ENCODE measurements around the gene HDHD5.
A peak's percentile ranks its signal among the peaks of the same experiment; 100 is the strongest.

Gene HDHD5

DNA sequence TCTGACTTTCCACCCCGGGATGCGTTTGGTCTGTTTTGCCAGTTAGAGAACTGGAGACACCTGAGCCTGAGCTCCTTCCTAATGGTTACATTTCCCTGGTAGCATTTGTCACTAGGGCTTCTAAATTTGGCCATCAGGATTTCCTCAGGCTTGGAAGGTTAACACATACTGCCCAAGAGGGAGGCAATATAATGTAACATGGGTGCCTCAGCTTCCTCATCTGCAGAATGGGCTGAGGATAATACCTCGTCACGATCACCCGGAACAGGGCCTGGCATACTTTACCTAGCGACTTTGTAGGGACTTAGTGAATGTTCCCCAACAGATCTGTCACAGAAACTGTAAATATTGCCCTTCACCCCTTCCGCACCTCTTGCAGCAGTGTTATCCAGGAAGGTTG lies 63.0 kb downstream of the HDHD5 start:
- H3K4me1 ChIP-seq = no peaks in the 10 kb centered on the region; the same call in 1 of the 2 replicates

DNA sequence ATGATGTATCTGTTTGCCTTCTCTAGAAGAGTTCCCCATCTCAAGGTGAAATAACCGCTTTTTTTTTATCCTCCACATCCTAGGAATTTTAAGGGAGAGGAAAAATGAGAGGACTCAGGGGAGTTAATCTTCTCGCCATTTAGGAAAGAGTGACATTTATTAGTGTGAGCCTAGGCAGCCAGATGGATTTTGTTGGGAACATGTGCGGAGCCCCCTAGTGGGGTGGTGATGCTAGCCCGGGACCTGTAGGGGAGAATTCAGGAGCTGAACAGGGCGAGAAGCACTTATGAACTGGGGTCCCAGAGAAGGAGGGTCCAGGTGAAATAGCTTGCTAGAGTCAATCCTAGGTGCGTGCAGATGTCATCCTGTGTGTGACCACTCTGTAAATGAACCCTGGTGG lies 63.5 kb downstream of the HDHD5 start:
- no peaks in the 10 kb centered on the region; the same call in 1 of the 2 replicates for H3K9me3 ChIP-seq
- no peaks in the 10 kb centered on the region for H3K36me3 ChIP-seq
- DNase-seq = no peak
- H3K4me1 ChIP-seq = no peaks in the 10 kb centered on the region; the same call in 1 of the 2 replicates
- no peak overlapping the region for H3K4me3 ChIP-seq (ENCODE audit: low read depth, low read length)
- TF ChIP-seq, protein P1, sequence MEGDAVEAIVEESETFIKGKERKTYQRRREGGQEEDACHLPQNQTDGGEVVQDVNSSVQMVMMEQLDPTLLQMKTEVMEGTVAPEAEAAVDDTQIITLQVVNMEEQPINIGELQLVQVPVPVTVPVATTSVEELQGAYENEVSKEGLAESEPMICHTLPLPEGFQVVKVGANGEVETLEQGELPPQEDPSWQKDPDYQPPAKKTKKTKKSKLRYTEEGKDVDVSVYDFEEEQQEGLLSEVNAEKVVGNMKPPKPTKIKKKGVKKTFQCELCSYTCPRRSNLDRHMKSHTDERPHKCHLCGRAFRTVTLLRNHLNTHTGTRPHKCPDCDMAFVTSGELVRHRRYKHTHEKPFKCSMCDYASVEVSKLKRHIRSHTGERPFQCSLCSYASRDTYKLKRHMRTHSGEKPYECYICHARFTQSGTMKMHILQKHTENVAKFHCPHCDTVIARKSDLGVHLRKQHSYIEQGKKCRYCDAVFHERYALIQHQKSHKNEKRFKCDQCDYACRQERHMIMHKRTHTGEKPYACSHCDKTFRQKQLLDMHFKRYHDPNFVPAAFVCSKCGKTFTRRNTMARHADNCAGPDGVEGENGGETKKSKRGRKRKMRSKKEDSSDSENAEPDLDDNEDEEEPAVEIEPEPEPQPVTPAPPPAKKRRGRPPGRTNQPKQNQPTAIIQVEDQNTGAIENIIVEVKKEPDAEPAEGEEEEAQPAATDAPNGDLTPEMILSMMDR (IDR thresholded peaks at IDR 0.05; ENCODE audit: low read depth, low read length) = peak; percentile 58
- no peaks in the 10 kb centered on the region for H3K27me3 ChIP-seq

More for the DNA sequence above, 63.0 kb downstream of the HDHD5 start:
- Histone ChIP-seq H3K4me3 (ENCODE audit: low read depth, low read length) (no peak overlapping the region), H3K9me3 (no peaks in the 10 kb centered on the region; the same call in 1 of the 2 replicates), H3K27me3 (no peaks in the 10 kb centered on the region), H3K36me3 (no peaks in the 10 kb centered on the region)
- TF ChIP-seq, protein P1 (IDR thresholded peaks at IDR 0.05; ENCODE audit: low read depth, low read length) = no peak
- DNase-seq = no peak

DNA sequence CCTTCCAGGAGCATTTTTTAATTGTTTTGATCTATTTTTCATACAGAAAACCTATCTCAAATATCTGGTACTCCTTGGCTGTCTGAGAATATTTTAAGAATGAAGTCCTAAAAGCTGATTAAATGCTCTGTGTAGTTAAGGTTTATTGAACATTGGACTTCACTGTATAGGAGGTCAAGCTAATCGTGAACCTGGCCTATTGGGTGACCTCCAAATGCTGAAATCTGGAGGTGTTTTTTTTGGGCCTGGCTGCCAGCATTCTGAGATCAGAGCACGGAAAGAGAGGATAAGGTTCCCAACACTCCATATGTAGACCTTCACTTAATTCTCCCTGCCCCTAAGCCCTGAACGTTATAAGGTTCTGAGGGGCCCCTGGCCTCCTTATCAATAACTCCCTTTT lies 66.0 kb downstream of the HDHD5 start:
- H3K9me3 ChIP-seq = no peaks in the 10 kb centered on the region; the same call in 1 of the 2 replicates
- no peaks in the 10 kb centered on the region; the same call in 1 of the 2 replicates for H3K4me1 ChIP-seq
- H3K4me3 ChIP-seq (ENCODE audit: low read depth, low read length) = no peak overlapping the region
- H3K27me3 ChIP-seq = no peaks in the 10 kb centered on the region
- no peaks in the 10 kb centered on the region for H3K36me3 ChIP-seq
- DNase-seq = no peak
- TF ChIP-seq, protein P1 (IDR thresholded peaks at IDR 0.05; ENCODE audit: low read depth, low read length) = no peak

DNA sequence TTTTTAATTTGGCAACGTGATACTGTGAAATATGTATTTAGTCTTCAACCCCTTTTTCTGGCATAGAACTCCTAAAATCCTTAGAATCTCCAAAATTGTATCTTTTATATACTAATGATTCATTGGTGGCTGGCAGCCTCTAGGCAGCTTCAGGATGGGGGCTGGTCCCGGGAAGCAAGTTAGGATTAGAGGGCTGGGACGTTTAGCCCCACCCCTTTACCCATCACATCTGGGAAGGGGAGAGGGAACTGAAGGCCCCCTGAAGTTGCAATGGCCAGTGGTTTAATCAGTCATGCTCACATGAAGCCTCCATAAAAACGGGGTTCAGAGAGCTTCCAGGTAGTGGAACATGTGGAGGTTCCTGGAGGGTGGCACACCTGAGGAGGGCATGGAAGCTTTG lies 67.2 kb downstream of the HDHD5 start:
- Histone ChIP-seq H3K36me3 (no peaks in the 10 kb centered on the region), H3K9me3 (no peaks in the 10 kb centered on the region; the same call in 1 of the 2 replicates), H3K27me3 (no peaks in the 10 kb centered on the region), H3K4me3 (ENCODE audit: low read depth, low read length) (no peak overlapping the region), H3K4me1 (no peaks in the 10 kb centered on the region; the same call in 1 of the 2 replicates)
- TF ChIP-seq, protein P1 (IDR thresholded peaks at IDR 0.05; ENCODE audit: low read depth, low read length) = no peak
- no peak for DNase-seq

DNA sequence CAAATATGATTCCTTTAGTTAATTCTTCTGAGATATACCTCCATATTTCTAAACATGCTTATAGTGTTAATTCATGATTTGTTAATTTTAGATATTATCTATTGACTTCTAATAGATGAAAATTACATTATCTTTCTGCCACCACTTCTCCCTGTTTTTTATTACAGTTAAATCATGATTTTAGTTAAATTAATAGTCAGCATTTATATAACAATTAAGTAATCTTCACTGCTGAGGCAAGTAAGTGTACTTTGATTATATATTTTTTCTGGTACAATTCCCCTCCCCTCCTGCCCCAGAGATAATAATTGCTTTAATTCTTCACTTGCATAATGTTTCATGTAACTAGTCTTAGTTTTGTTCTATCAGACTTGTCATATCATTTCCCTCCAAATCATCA lies 68.5 kb downstream of the HDHD5 start:
- no peaks in the 10 kb centered on the region for H3K36me3 ChIP-seq

More for the DNA sequence above, 68.5 kb downstream of the HDHD5 start:
- H3K9me3 ChIP-seq = no peaks in the 10 kb centered on the region; the same call in 1 of the 2 replicates
- DNase-seq = no peak
- TF ChIP-seq, protein P1 (IDR thresholded peaks at IDR 0.05; ENCODE audit: low read depth, low read length) = no peak
- H3K27me3 ChIP-seq = peaks cover 2% of the 10 kb centered on the region
- H3K4me1 ChIP-seq = no peaks in the 10 kb centered on the region; the same call in 1 of the 2 replicates
- H3K4me3 ChIP-seq (ENCODE audit: low read depth, low read length) = no peak overlapping the region
